SK-N-SH (cell line): ENCODE data around the gene GOLGA6A. TPM values are rescaled to one million over a fixed set of nuclear protein-coding genes. Genes with fewer than 3 reads are reported as not detected.

Source experiments
- CTCF ChIA-PET: fragments of 300-600, 350-600 bp; formaldehyde crosslinking; extraction: SDS; loops from one replicate; lab custom pipeline; 2021; lab: Yijun Ruan, JAX
- POLR2A ChIA-PET: fragments of 350-600 bp; sonication (Branson Sonifier 250); formaldehyde crosslinking; extraction: SDS; loops from one replicate; lab custom pipeline; 2020; ENCODE audit warnings: antibody characterized with exemption, inconsistent platforms; lab: Yijun Ruan, JAX
- DNase-seq: peaks from one replicate; pipeline ENCODE4 v3.0.0; 2012
- H2AFZ ChIP-seq: fragments of 200-600 bp; sonication (generic); 2 replicates; pipeline ENCODE4 v1.8.1; 2016; ENCODE audit warnings: antibody characterized with exemption, mild to moderate bottlenecking, low read depth
- H3F3A ChIP-seq: fragments of 200-600 bp; sonication (generic); replicated peaks from 2 replicates; pipeline ENCODE3; 2016; ENCODE audit warnings: antibody characterized with exemption, mild to moderate bottlenecking; ENCODE audit not compliant: insufficient read depth
- H3K27ac ChIP-seq, 2 experiments: fragments of 200-500 bp in 1 of 2; fragments of 200-600 bp in 1 of 2; sonication (Bioruptor generic) in 1 of 2; sonication (generic), shearing (Covaris generic) in 1 of 2; 2 replicates each; pipeline versions ENCODE4 v1.5.1 to v1.6.1; 2014 to 2016; ENCODE audit warnings: low read depth in 2 of 2, inconsistent platforms in 1 of 2, low read length in 1 of 2, mild to moderate bottlenecking in 1 of 2, mixed read lengths in 1 of 2
- H3K27me3 ChIP-seq: fragments of 200-600 bp; sonication (generic), shearing (Covaris generic); 2 replicates; pipeline ENCODE4 v1.6.1; 2016; ENCODE audit warnings: mixed run types; ENCODE audit not compliant: insufficient read depth
- H3K36me3 ChIP-seq, 2 experiments: fragments of 200-500 bp in 1 of 2; fragments of 200-600 bp in 1 of 2; sonication (Bioruptor generic) in 1 of 2; sonication (generic) in 1 of 2; replicated peaks in 1 of 2; 2 replicates each; pipeline versions ENCODE3 to v1.5.1; 2014 to 2016; ENCODE audit warnings: low read length in 1 of 2, mild to moderate bottlenecking in 1 of 2; ENCODE audit not compliant: insufficient read depth in 2 of 2, control insufficient read depth in 1 of 2
- H3K4me1 ChIP-seq, 2 experiments: fragments of 200-500 bp in 1 of 2; fragments of 200-600 bp in 1 of 2; sonication (Bioruptor generic) in 1 of 2; sonication (generic), shearing (Covaris generic) in 1 of 2; 2 replicates each; pipeline versions ENCODE4 v1.5.1 to v1.6.1; 2014 to 2016; ENCODE audit warnings: low read depth in 1 of 2, low read length in 1 of 2, mixed run types in 1 of 2; ENCODE audit not compliant: insufficient read depth in 2 of 2, control insufficient read depth in 1 of 2
- H3K4me2 ChIP-seq: fragments of 200-600 bp; sonication (generic), shearing (Covaris generic); 2 replicates; pipeline ENCODE4 v1.6.1; 2017; ENCODE audit warnings: mixed run types
- H3K4me3 ChIP-seq, 2 experiments: fragments of 200-500 bp in 1 of 2; fragments of 200-600 bp in 1 of 2; sonication (Bioruptor generic) in 1 of 2; sonication (generic), shearing (Covaris generic) in 1 of 2; 2 replicates each; pipeline versions ENCODE4 v1.5.1 to v1.8.1; 2014 to 2016; ENCODE audit warnings: low read depth in 2 of 2, inconsistent platforms in 1 of 2, low read length in 1 of 2, mild to moderate bottlenecking in 1 of 2, mixed read lengths in 1 of 2, moderate library complexity in 1 of 2
- H3K79me2 ChIP-seq: fragments of 200-600 bp; sonication (generic); 2 replicates; pipeline ENCODE4 v1.8.1; 2017; ENCODE audit warnings: mild to moderate bottlenecking; ENCODE audit not compliant: insufficient read depth
- H3K9ac ChIP-seq: fragments of 200-600 bp; sonication (generic); 2 replicates; pipeline ENCODE4 v1.6.1; 2017; ENCODE audit warnings: mixed run types
- H3K9me2 ChIP-seq: fragments of 200-600 bp; sonication (generic); 2 replicates; pipeline ENCODE4 v1.6.1; 2017; ENCODE audit warnings: mixed run types
- H3K9me3 ChIP-seq: fragments of 200-600 bp; sonication (generic); 2 replicates; pipeline ENCODE4 v1.6.1; 2017; ENCODE audit warnings: mixed run types, mild to moderate bottlenecking, moderate library complexity
- H4K20me1 ChIP-seq: fragments of 200-600 bp; sonication (generic); 2 replicates; pipeline ENCODE4 v1.6.1; 2017; ENCODE audit warnings: mild to moderate bottlenecking, mixed run types; ENCODE audit not compliant: insufficient read depth
- CHD2 ChIP-seq: fragments of 150-350 bp; IDR thresholded peaks from 2 replicates; pipeline ENCODE4 v1.6.1; 2018; ENCODE audit warnings: low read length; ENCODE audit not compliant: partially characterized antibody
- CTCF ChIP-seq: fragments of 200-600 bp; sonication (generic); IDR thresholded peaks from 2 replicates; pipeline ENCODE4 v1.6.1; 2017; ENCODE audit warnings: antibody characterized with exemption, mild to moderate bottlenecking, moderate library complexity
- FOSL2 ChIP-seq: IDR thresholded peaks from 2 replicates; pipeline ENCODE4 v1.4.0; 2012; ENCODE audit warnings: low read depth, mild to moderate bottlenecking, moderate library complexity, borderline replicate concordance
- FOXM1 ChIP-seq: IDR thresholded peaks from 2 replicates; pipeline ENCODE4 v1.4.0; 2012; ENCODE audit warnings: low read depth, mild to moderate bottlenecking
- GABPA ChIP-seq: IDR thresholded peaks from 2 replicates; pipeline ENCODE4 v1.4.0; 2012; ENCODE audit warnings: low read depth, mild to moderate bottlenecking
- GATA2 ChIP-seq: sonication (generic); formaldehyde crosslinking; IDR thresholded peaks from 2 replicates; pipeline ENCODE4 v1.5.0; 2020; ENCODE audit warnings: mild to moderate bottlenecking, missing genetic modification reagents
- MAX ChIP-seq: IDR thresholded peaks from 2 replicates; pipeline ENCODE4 v1.4.0; 2012; ENCODE audit warnings: low read depth
- MEF2A ChIP-seq: IDR thresholded peaks from 2 replicates; pipeline ENCODE4 v1.4.0; 2012; ENCODE audit warnings: low read depth, borderline replicate concordance
- NFIC ChIP-seq: IDR thresholded peaks from 2 replicates; pipeline ENCODE4 v1.4.0; 2012; ENCODE audit warnings: borderline replicate concordance
- NRF1 ChIP-seq: IDR thresholded peaks from 2 replicates; pipeline ENCODE4 v1.6.1; 2012; ENCODE audit warnings: low read depth, mild to moderate bottlenecking, low read length
- PBX3 ChIP-seq: IDR thresholded peaks from 2 replicates; pipeline ENCODE4; 2012
- RAD21 ChIP-seq: IDR thresholded peaks from 2 replicates; pipeline ENCODE4 v1.6.1; 2012; ENCODE audit warnings: mild to moderate bottlenecking, low read length
- RCOR1 ChIP-seq: fragments of 150-350 bp; IDR thresholded peaks from 2 replicates; pipeline ENCODE4 v1.6.1; 2017; ENCODE audit warnings: antibody characterized with exemption, low read length
- RXRA ChIP-seq: IDR thresholded peaks from 2 replicates; pipeline ENCODE4 v1.4.0; 2012; ENCODE audit warnings: low read depth, mild to moderate bottlenecking, borderline replicate concordance
- SIN3A ChIP-seq: IDR thresholded peaks from 2 replicates; pipeline ENCODE4 v1.6.1; 2012; ENCODE audit warnings: low read depth, mild to moderate bottlenecking, low read length, moderate library complexity, borderline replicate concordance
- SMC3 ChIP-seq: IDR thresholded peaks from 2 replicates; pipeline ENCODE4 v1.6.1; 2012; ENCODE audit warnings: low read depth, low read length, improper control_type of control experiment
- TCF12 ChIP-seq: IDR thresholded peaks from 2 replicates; pipeline ENCODE4 v1.4.0; 2012
- TEAD4 ChIP-seq: IDR thresholded peaks from 2 replicates; pipeline ENCODE4 v1.4.0; 2012; ENCODE audit warnings: mild to moderate bottlenecking, borderline replicate concordance; ENCODE audit not compliant: insufficient read depth
- USF2 ChIP-seq: fragments of 150-350 bp; IDR thresholded peaks from 2 replicates; pipeline ENCODE4 v1.6.1; 2017; ENCODE audit warnings: antibody characterized with exemption, low read length, low read depth, borderline replicate concordance
- YY1 ChIP-seq: IDR thresholded peaks from 2 replicates; pipeline ENCODE4 v1.4.0; 2012; ENCODE audit warnings: low read depth, mild to moderate bottlenecking
- WGBS: methylation state at CpG from one replicate; pipeline ENCODE4 v1.1.6; 2017; ENCODE audit warnings: low lambda C conversion rate; 5-methylcytosine and 5-hydroxymethylcytosine counted together
- polyA plus RNA-seq, 3 experiments: library from polyadenylated mRNA; depleted of rRNA; stranded (reverse); fragments of >200 nt; gene quantifications; 2 replicates each; pipeline ENCODE4 v1.2.3, GENCODE V29; 2012

GOLGA6A gene
- polyA plus RNA-seq, 1 of the 3 experiments (the other 2 are of a cell fraction) = not detected

- no peak overlapping the region for H3K27ac ChIP-seq
- H3K4me1 ChIP-seq = peaks cover 8 to 15% of the 10 kb centered on the region in 2 experiments; a peak in 3 of 4 replicates
- ChIA-PET POLR2A (no interaction called here), CTCF (interaction anchor here (1.9 to 15.7 kb wide), 3 partner anchors 11 to 271 kb away, joined by 15 to 339 read pairs (median 25); no protein-coding TSS in a partner anchor)
- no peaks in the 10 kb centered on the region for H3K79me2 ChIP-seq
- H4K20me1 ChIP-seq = no peaks in the 10 kb centered on the region
- no peak overlapping the region for H3K9ac ChIP-seq
- no peak overlapping the region for H3K4me2 ChIP-seq
- H3K27me3 ChIP-seq = no peaks in the 10 kb centered on the region
- DNase-seq = no peak
- no peak for TF ChIP-seq USF2
- no peak for TF ChIP-seq TCF12
- TF ChIP-seq YY1 = no peak
- no peak for TF ChIP-seq TEAD4
- no peak for TF ChIP-seq PBX3
- TF ChIP-seq MEF2A = no peak
- no peak for TF ChIP-seq NFIC
- TF ChIP-seq CTCF = no peak
- TF ChIP-seq SMC3 = no peak
- no peak for TF ChIP-seq GABPA
- no peak for TF ChIP-seq RXRA
- no peak for TF ChIP-seq SIN3A
- TF ChIP-seq GATA2 (CRISPR knock-in tag) = no peak
- no peak for TF ChIP-seq FOXM1
- H3K9me3 ChIP-seq = no peaks in the 10 kb centered on the region
- H3K9me2 ChIP-seq = no peaks in the 10 kb centered on the region
- H2AFZ ChIP-seq = no peak overlapping the region
- H3F3A ChIP-seq = peaks cover 10% of the 10 kb centered on the region
- WGBS = 83% methylated on average over 2 of the region's 2 CpGs
- H3K36me3 ChIP-seq = no peaks in the 10 kb centered on the region
- no peak overlapping the region for H3K4me3 ChIP-seq
Measured at GRCh38 chr15:74055804-74056203, 26.5 kb downstream of the GOLGA6A start.

GRCh38 chr15:74053941-74054529 is 28.3 kb downstream of the GOLGA6A start:
- H2AFZ ChIP-seq = no peak overlapping the region; the same call in 1 of the 2 replicates
- CTCF ChIA-PET = interaction anchor here (0.6 to 15.7 kb wide), 33 partner anchors 9 to 1244 kb away, joined by 3 to 339 read pairs (median 4); no protein-coding TSS in a partner anchor
- POLR2A ChIA-PET = no interaction called here
- TF ChIP-seq SMC3 (peak; percentile 68), MAX (no peak), CTCF (peak; percentile 56), NRF1 (0 out of 2 replicates have a peak, but pooled peaks have one; percentile 15), CHD2 (peak; percentile 49), RAD21 (peak; percentile 80), RCOR1 (0 out of 2 replicates have a peak, but pooled peaks have one; percentile 9), FOSL2 (no peak)
- no peaks in the 10 kb centered on the region for H3K9me2 ChIP-seq
- peaks cover 15 to 18% of the 10 kb centered on the region in 2 experiments; a peak in 3 of 4 replicates for H3K4me1 ChIP-seq
- no peak overlapping the region for H3K9ac ChIP-seq
- no peaks in the 10 kb centered on the region for H3K79me2 ChIP-seq
- H3K4me2 ChIP-seq = peak overlapping the region; percentile 61; the same call in 1 of the 2 replicates
- H3F3A ChIP-seq = peaks cover 13% of the 10 kb centered on the region
- peak overlapping the region in 1 of 2 experiments; percentile 35; a peak in 2 of 4 replicates for H3K27ac ChIP-seq
- H4K20me1 ChIP-seq = no peaks in the 10 kb centered on the region
- H3K4me3 ChIP-seq = peak overlapping the region in 1 of 2 experiments; percentile 8; a peak in 1 of 4 replicates
- no peaks in the 10 kb centered on the region for H3K9me3 ChIP-seq
- WGBS = 10% methylated on average over 17 of the region's 17 CpGs
- no peaks in the 10 kb centered on the region for H3K36me3 ChIP-seq
- DNase-seq = peak; percentile 94
- no peaks in the 10 kb centered on the region for H3K27me3 ChIP-seq
